Stimulated activated CD8-positive, alpha-beta memory T cell treated with anti-CD3 and anti-CD28 coated beads, Interleukin-2, amount 100 ng/mL, for 1 hour (primary cell): ENCODE results near the gene HIBCH.
"Not testable (repeated sequence)": the region's sequence is repeated elsewhere in the genome, so short reads cannot be mapped to it uniquely, and the experiment has no call there.

Experiments used
- DNase-seq, 2 donors: peaks; one replicate each; pipeline ENCODE4 v3.0.0-alpha.2; 2020; ENCODE audit warnings: low read depth in 2 of 2

HIBCH gene

GRCh38 chr2:190343089-190343535, 23.5 kb upstream of the HIBCH start:
- no peak for DNase-seq

GRCh38 chr2:190342611-190343010, 23.0 kb upstream of the HIBCH start:
- DNase-seq: no peak

GRCh38 chr2:190340369-190340768, 20.7 kb upstream of the HIBCH start:
- DNase-seq: no peak

- no peak for DNase-seq
These were observed 19.8 kb upstream of the HIBCH start for GRCh38 chr2:190339394-190339793.

GRCh38 chr2:190338453-190338852, 18.8 kb upstream of the HIBCH start:
- DNase-seq: no peak

- no peak for DNase-seq
These were observed 16.8 kb upstream of the HIBCH start for GRCh38 chr2:190336420-190336819.

GRCh38 chr2:190335584-190335983, 16.0 kb upstream of the HIBCH start:
- not testable (repeated sequence) for DNase-seq

GRCh38 chr2:190335225-190335559, 15.6 kb upstream of the HIBCH start:
- DNase-seq: no peak

GRCh38 chr2:190334479-190335224, 15.0 kb upstream of the HIBCH start:
- no peak for DNase-seq

- DNase-seq: no peak
These were observed 14.3 kb upstream of the HIBCH start for GRCh38 chr2:190333928-190334327.

- DNase-seq: no peak
These were observed 13.8 kb upstream of the HIBCH start for GRCh38 chr2:190333395-190333794.

- no peak for DNase-seq
These were observed 9.0 kb upstream of the HIBCH start for GRCh38 chr2:190328573-190329147.

- no peak for DNase-seq
These were observed 8.4 kb upstream of the HIBCH start for GRCh38 chr2:190327867-190328572.

GRCh38 chr2:190325588-190325987, 6.0 kb upstream of the HIBCH start:
- DNase-seq: no peak

GRCh38 chr2:190323406-190323805, 3.8 kb upstream of the HIBCH start:
- no peak for DNase-seq

GRCh38 chr2:190320696-190321095, 1.1 kb upstream of the HIBCH start:
- DNase-seq: no peak

- DNase-seq: peak in 1 of 2 donors; percentile 6
These were observed 583 bp downstream of the HIBCH start for GRCh38 chr2:190318931-190319554.

- DNase-seq: no peak
These were observed 1.1 kb downstream of the HIBCH start for GRCh38 chr2:190318514-190318913.

GRCh38 chr2:190315273-190315672, 4.4 kb downstream of the HIBCH start:
- no peak for DNase-seq

- no peak for DNase-seq
These were observed 5.7 kb downstream of the HIBCH start for GRCh38 chr2:190313880-190314279.

- not testable (repeated sequence) for DNase-seq
These were observed 7.0 kb downstream of the HIBCH start for GRCh38 chr2:190312635-190313025.

GRCh38 chr2:190311893-190312634, 7.6 kb downstream of the HIBCH start:
- no peak for DNase-seq
